Liver (tissue), 9 donors: ENCODE results near the gene S1PR1. TPM values are rescaled to one million over a fixed set of nuclear protein-coding genes. Genes with fewer than 3 reads are reported as not detected.

Source experiments
- DNase-seq: peaks from one replicate; pipeline ENCODE4 v3.0.0-alpha.2; 2017; ENCODE audit warnings: low spot score
- H3K27ac ChIP-seq, 2 donors: one replicate each; pipeline ENCODE4 v1.7.0; 2013; ENCODE audit warnings: inconsistent platforms in 2 of 2, low read length in 2 of 2, control low read depth in 1 of 2, low read depth in 1 of 2, mild to moderate bottlenecking in 1 of 2
- H3K27me3 ChIP-seq, 4 donors: one replicate each; pipeline versions ENCODE4 v1.6.1 to v1.7.0; 2013; ENCODE audit warnings: low read length in 3 of 4, inconsistent platforms in 1 of 4, mild to moderate bottlenecking in 1 of 4, moderate library complexity in 1 of 4; ENCODE audit not compliant: control insufficient read depth in 4 of 4, insufficient read depth in 4 of 4
- H3K36me3 ChIP-seq, 4 donors: one replicate each; pipeline versions ENCODE4 v1.6.1 to v1.7.0; 2013; ENCODE audit warnings: low read length in 3 of 4, mild to moderate bottlenecking in 3 of 4, low read depth in 1 of 4, moderate library complexity in 1 of 4; ENCODE audit not compliant: control insufficient read depth in 4 of 4, insufficient read depth in 3 of 4
- H3K4me1 ChIP-seq, 4 donors: one replicate each; pipeline versions ENCODE4 v1.6.1 to v1.7.0; 2013; ENCODE audit warnings: low read length in 3 of 4, mild to moderate bottlenecking in 3 of 4, moderate library complexity in 1 of 4; ENCODE audit not compliant: control insufficient read depth in 4 of 4, insufficient read depth in 4 of 4
- H3K4me3 ChIP-seq, 3 donors: one replicate each; pipeline versions ENCODE4 v1.6.1 to v1.7.0; 2013; ENCODE audit warnings: low read length in 3 of 3, control low read depth in 1 of 3, low read depth in 1 of 3, mild to moderate bottlenecking in 1 of 3
- H3K9ac ChIP-seq, 2 donors: one replicate each; pipeline ENCODE4 v1.7.0; 2013; ENCODE audit warnings: low read length in 2 of 2, mild to moderate bottlenecking in 2 of 2, moderate library complexity in 2 of 2, control low read depth in 1 of 2, low read depth in 1 of 2
- H3K9me3 ChIP-seq, 4 donors: one replicate each; pipeline versions ENCODE4 v1.6.1 to v1.7.0; 2013; ENCODE audit warnings: low read length in 3 of 4; ENCODE audit not compliant: control insufficient read depth in 4 of 4
- EGR1 ChIP-seq, 2 donors: IDR thresholded peaks; 2 replicates each; pipeline ENCODE4 v1.6.1; 2016 to 2018; ENCODE audit warnings: antibody characterized with exemption in 2 of 2, low read depth in 2 of 2
- FOXA1 ChIP-seq: IDR thresholded peaks from 2 replicates; pipeline ENCODE4 v1.6.1; 2016; ENCODE audit warnings: antibody characterized with exemption
- FOXA2 ChIP-seq: IDR thresholded peaks from 2 replicates; pipeline ENCODE4 v1.6.1; 2016; ENCODE audit warnings: antibody characterized with exemption
- GABPA ChIP-seq, 2 donors: IDR thresholded peaks in 1 of 2; conservative IDR thresholded peaks in 1 of 2; 2 replicates each; pipeline ENCODE4 v1.6.1; 2016; ENCODE audit warnings: antibody characterized with exemption in 2 of 2, mild to moderate bottlenecking in 1 of 2, moderate library complexity in 1 of 2
- HNF4A ChIP-seq, 2 donors: conservative IDR thresholded peaks; 2 replicates each; pipeline ENCODE4 v1.6.1; 2016; ENCODE audit warnings: antibody characterized with exemption in 2 of 2, mild to moderate bottlenecking in 2 of 2
- HNF4G ChIP-seq: IDR thresholded peaks from 2 replicates; pipeline ENCODE4 v1.6.1; 2016; ENCODE audit warnings: antibody characterized with exemption
- JUND ChIP-seq, 2 donors: IDR thresholded peaks; 2 replicates each; pipeline ENCODE4 v1.6.1; 2016; ENCODE audit warnings: antibody characterized with exemption in 2 of 2
- NR2F2 ChIP-seq: IDR thresholded peaks from 2 replicates; pipeline ENCODE4 v1.6.1; 2016; ENCODE audit warnings: antibody characterized with exemption
- RAD21 ChIP-seq, 2 donors: IDR thresholded peaks; 2 replicates each; pipeline ENCODE4 v1.6.1; 2016; ENCODE audit warnings: antibody characterized with exemption in 2 of 2, mild to moderate bottlenecking in 2 of 2
- RXRA ChIP-seq, 2 donors: IDR thresholded peaks; 2 replicates each; pipeline ENCODE4 v1.6.1; 2017 to 2018; ENCODE audit warnings: antibody characterized with exemption in 2 of 2, mild to moderate bottlenecking in 1 of 2
- SP1 ChIP-seq: IDR thresholded peaks from 2 replicates; pipeline ENCODE4 v1.6.1; 2018; ENCODE audit warnings: antibody characterized with exemption, mild to moderate bottlenecking
- TAF1 ChIP-seq: conservative IDR thresholded peaks from 2 replicates; pipeline ENCODE4 v1.6.1; 2016; ENCODE audit warnings: antibody characterized with exemption, mild to moderate bottlenecking
- YY1 ChIP-seq: IDR thresholded peaks from 2 replicates; pipeline ENCODE4 v1.6.1; 2016; ENCODE audit warnings: antibody characterized with exemption, mild to moderate bottlenecking
- WGBS: extraction: QIAGEN DNeasy Blood & Tissue Kit; methylation state at CpG from one replicate; pipeline ENCODE4 v1.1.7; 2013; 5-methylcytosine and 5-hydroxymethylcytosine counted together
- polyA plus RNA-seq, 2 donors: library from polyadenylated mRNA; stranded (reverse) in 1 of 2; unstranded in 1 of 2; fragments of 200-250 nt in 1 of 2; fragments of >200 nt in 1 of 2; fragmentation: Nextera tagmentation in 1 of 2; extraction: Ambion mirVana in 1 of 2; gene quantifications; one replicate each; pipeline versions ENCODE4 v1.2.1 to v1.2.3, GENCODE V29; 2013 to 2015
- total RNA-seq, 2 donors: library from RNA; depleted of rRNA; stranded (reverse); fragments of >200 nt; gene quantifications; one replicate each; pipeline ENCODE4 v1.2.3, GENCODE V29; 2014
- TF ChIP-seq, protein P1 (sequence below): IDR thresholded peaks from 2 replicates; pipeline ENCODE4 v1.6.1; 2016; ENCODE audit warnings: antibody characterized with exemption
- TF ChIP-seq, protein P2 (sequence below): fragments of 150-350 bp; IDR thresholded peaks from 2 replicates; pipeline ENCODE4 v1.5.1; 2017; ENCODE audit warnings: improper control_type of control experiment, low read depth, low read length; ENCODE audit not compliant: missing input control
- TF ChIP-seq, protein P3 (sequence below): IDR thresholded peaks from 2 replicates; pipeline ENCODE4 v1.6.1; 2016; ENCODE audit warnings: antibody characterized with exemption
- TF ChIP-seq, protein P4 (sequence below): IDR thresholded peaks from 2 replicates; pipeline ENCODE4 v1.6.1; 2016; ENCODE audit warnings: antibody characterized with exemption, mild to moderate bottlenecking
- TF ChIP-seq, protein P5 (sequence below): IDR thresholded peaks from 2 replicates; pipeline ENCODE4 v1.6.1; 2016; ENCODE audit warnings: antibody characterized with exemption
- donor health status: healthy.
- donor health status: healthy.
- donor health status: healthy.
- donor health status: healthy.
- donor health status: healthy.

Gene S1PR1
- total and polyA plus RNA-seq, 4 donors, result 7.8 to 13.9 (median 11.1) TPM

DNA sequence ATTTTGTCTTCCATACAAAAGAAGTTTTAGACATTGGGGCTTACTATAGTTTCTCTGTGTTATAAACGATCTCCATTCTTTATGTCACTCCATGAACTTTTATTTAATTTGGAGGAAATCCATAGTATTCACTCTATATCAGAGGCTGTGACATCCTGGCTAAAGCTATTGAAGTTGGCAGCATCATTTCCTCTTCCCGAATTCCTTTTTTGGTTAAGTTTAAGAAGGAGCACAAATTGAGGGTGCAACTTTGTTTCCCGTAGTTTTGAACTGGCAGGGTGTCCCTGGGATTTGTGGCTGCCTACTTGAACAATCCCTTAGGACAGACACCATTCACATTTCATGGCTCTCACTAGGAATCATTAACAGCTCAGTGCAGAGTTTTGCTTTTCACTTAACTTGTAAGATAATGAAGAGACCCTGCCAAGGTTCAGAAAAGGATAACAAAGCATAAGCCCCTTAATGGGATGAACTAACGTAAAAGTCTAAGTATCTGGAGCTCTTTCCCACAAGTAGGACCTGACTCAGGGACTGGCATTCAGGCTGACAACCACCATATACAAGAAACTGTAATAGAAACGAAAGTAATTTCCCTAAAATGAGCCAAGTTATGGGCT, 13.9 kb downstream of the S1PR1 start:
- H3K36me3 ChIP-seq, result no peaks in the 10 kb centered on the region
- H3K4me3 ChIP-seq, result no peak overlapping the region
- no peaks in the 10 kb centered on the region for H3K9me3 ChIP-seq
- no peaks in the 10 kb centered on the region for H3K4me1 ChIP-seq
- WGBS, result 55% methylated on average over 5 of the region's 5 CpGs
- H3K27me3 ChIP-seq, result no peaks in the 10 kb centered on the region
- TF ChIP-seq, protein P1, sequence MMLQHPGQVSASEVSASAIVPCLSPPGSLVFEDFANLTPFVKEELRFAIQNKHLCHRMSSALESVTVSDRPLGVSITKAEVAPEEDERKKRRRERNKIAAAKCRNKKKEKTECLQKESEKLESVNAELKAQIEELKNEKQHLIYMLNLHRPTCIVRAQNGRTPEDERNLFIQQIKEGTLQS, result no peak
- no peak for TF ChIP-seq NR2F2
- TF ChIP-seq, protein P2, sequence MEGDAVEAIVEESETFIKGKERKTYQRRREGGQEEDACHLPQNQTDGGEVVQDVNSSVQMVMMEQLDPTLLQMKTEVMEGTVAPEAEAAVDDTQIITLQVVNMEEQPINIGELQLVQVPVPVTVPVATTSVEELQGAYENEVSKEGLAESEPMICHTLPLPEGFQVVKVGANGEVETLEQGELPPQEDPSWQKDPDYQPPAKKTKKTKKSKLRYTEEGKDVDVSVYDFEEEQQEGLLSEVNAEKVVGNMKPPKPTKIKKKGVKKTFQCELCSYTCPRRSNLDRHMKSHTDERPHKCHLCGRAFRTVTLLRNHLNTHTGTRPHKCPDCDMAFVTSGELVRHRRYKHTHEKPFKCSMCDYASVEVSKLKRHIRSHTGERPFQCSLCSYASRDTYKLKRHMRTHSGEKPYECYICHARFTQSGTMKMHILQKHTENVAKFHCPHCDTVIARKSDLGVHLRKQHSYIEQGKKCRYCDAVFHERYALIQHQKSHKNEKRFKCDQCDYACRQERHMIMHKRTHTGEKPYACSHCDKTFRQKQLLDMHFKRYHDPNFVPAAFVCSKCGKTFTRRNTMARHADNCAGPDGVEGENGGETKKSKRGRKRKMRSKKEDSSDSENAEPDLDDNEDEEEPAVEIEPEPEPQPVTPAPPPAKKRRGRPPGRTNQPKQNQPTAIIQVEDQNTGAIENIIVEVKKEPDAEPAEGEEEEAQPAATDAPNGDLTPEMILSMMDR, result no peak
- no peak for TF ChIP-seq RAD21 (IDR thresholded peaks at IDR 0.05)
- no peak for TF ChIP-seq HNF4A (conservative IDR thresholded peaks at IDR 0.05)
- TF ChIP-seq, protein P3, sequence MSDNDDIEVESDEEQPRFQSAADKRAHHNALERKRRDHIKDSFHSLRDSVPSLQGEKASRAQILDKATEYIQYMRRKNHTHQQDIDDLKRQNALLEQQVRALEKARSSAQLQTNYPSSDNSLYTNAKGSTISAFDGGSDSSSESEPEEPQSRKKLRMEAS, result no peak
- TF ChIP-seq SP1, result no peak
- no peak for TF ChIP-seq JUND (IDR thresholded peaks at IDR 0.05)
- TF ChIP-seq HNF4G, result no peak
- H3K27ac ChIP-seq, result no peak overlapping the region
- DNase-seq, result no peak
- H3K9ac ChIP-seq, result no peak overlapping the region

DNA sequence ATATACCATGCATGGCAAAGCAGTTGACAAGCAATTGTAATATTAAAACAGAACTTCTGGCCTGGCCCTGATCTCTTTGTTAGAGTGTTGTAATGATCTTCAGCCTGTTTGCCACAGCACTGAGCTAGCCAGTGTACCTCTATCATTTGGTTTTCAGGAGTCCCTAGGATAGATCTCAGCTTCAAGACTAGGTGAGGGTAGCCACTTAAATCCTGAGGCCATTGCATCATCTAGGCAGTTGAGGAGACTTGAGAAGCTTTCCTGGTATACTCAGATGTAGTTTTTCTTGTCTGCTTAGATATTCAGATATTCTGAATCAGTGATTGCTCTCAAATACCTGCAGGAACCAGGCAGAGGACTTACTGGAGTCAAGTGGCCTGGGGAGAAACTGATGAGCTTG, 14.7 kb downstream of the S1PR1 start:
- H3K27ac ChIP-seq, result no peak overlapping the region
- H3K36me3 ChIP-seq, result no peaks in the 10 kb centered on the region
- no peak for TF ChIP-seq RXRA (IDR thresholded peaks at IDR 0.05)
- TF ChIP-seq EGR1 (IDR thresholded peaks at IDR 0.05; ENCODE audit: low read depth in 2 of 2), result no peak
- no peak for TF ChIP-seq NR2F2
- TF ChIP-seq RAD21 (IDR thresholded peaks at IDR 0.05), result no peak
- TF ChIP-seq HNF4G, result no peak
- TF ChIP-seq, protein P4, sequence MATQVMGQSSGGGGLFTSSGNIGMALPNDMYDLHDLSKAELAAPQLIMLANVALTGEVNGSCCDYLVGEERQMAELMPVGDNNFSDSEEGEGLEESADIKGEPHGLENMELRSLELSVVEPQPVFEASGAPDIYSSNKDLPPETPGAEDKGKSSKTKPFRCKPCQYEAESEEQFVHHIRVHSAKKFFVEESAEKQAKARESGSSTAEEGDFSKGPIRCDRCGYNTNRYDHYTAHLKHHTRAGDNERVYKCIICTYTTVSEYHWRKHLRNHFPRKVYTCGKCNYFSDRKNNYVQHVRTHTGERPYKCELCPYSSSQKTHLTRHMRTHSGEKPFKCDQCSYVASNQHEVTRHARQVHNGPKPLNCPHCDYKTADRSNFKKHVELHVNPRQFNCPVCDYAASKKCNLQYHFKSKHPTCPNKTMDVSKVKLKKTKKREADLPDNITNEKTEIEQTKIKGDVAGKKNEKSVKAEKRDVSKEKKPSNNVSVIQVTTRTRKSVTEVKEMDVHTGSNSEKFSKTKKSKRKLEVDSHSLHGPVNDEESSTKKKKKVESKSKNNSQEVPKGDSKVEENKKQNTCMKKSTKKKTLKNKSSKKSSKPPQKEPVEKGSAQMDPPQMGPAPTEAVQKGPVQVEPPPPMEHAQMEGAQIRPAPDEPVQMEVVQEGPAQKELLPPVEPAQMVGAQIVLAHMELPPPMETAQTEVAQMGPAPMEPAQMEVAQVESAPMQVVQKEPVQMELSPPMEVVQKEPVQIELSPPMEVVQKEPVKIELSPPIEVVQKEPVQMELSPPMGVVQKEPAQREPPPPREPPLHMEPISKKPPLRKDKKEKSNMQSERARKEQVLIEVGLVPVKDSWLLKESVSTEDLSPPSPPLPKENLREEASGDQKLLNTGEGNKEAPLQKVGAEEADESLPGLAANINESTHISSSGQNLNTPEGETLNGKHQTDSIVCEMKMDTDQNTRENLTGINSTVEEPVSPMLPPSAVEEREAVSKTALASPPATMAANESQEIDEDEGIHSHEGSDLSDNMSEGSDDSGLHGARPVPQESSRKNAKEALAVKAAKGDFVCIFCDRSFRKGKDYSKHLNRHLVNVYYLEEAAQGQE, result no peak
- TF ChIP-seq, protein P3, result no peak
- no peak for TF ChIP-seq FOXA1
- TF ChIP-seq SP1, result no peak
- TF ChIP-seq, protein P1, result no peak
- no peak for TF ChIP-seq TAF1
- TF ChIP-seq HNF4A (conservative IDR thresholded peaks at IDR 0.05), result no peak
- TF ChIP-seq FOXA2, result no peak
- TF ChIP-seq, protein P2, result no peak
- no peak for TF ChIP-seq JUND (IDR thresholded peaks at IDR 0.05)
- no peak for TF ChIP-seq GABPA (IDR thresholded peaks at IDR 0.05 in 1 of 2, conservative IDR thresholded peaks at IDR 0.05 in 1 of 2)
- no peak for TF ChIP-seq YY1
- TF ChIP-seq, protein P5, sequence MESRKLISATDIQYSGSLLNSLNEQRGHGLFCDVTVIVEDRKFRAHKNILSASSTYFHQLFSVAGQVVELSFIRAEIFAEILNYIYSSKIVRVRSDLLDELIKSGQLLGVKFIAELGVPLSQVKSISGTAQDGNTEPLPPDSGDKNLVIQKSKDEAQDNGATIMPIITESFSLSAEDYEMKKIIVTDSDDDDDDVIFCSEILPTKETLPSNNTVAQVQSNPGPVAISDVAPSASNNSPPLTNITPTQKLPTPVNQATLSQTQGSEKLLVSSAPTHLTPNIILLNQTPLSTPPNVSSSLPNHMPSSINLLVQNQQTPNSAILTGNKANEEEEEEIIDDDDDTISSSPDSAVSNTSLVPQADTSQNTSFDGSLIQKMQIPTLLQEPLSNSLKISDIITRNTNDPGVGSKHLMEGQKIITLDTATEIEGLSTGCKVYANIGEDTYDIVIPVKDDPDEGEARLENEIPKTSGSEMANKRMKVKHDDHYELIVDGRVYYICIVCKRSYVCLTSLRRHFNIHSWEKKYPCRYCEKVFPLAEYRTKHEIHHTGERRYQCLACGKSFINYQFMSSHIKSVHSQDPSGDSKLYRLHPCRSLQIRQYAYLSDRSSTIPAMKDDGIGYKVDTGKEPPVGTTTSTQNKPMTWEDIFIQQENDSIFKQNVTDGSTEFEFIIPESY, result no peak
- no peaks in the 10 kb centered on the region for H3K4me1 ChIP-seq
- H3K9me3 ChIP-seq, result no peaks in the 10 kb centered on the region
- no peak overlapping the region for H3K9ac ChIP-seq
- no peaks in the 10 kb centered on the region for H3K27me3 ChIP-seq
- no peak overlapping the region for H3K4me3 ChIP-seq
- no peak for DNase-seq
